Fibroblast of pulmonary artery (primary cell): ENCODE results near the gene ABI3BP.
A peak's percentile ranks its signal among the peaks of the same experiment; 100 is the strongest.

Experiments
- DNase-seq: peaks from one replicate; pipeline ENCODE4 v3.0.0-alpha.2; 2010; ENCODE audit warnings: low read depth
- H3K4me3 ChIP-seq: replicated peaks from 2 replicates; pipeline ENCODE4 v1.5.1; 2011; ENCODE audit warnings: low read depth, mild to moderate bottlenecking, control low read depth, low read length, moderate library complexity
- CTCF ChIP-seq: IDR thresholded peaks from 2 replicates; pipeline ENCODE4 v1.5.1; 2011; ENCODE audit warnings: mild to moderate bottlenecking, control low read depth, low read length, inconsistent platforms; ENCODE audit errors: missing control alignments

Gene ABI3BP

GRCh38 chr3:100988080-100988479 lies 5.1 kb downstream of the ABI3BP start:
- DNase-seq = no peak

GRCh38 chr3:100984308-100984707 lies 8.9 kb downstream of the ABI3BP start:
- no peak for TF ChIP-seq CTCF
- H3K4me3 ChIP-seq = no peak overlapping the region
- DNase-seq = no peak

More at GRCh38 chr3:100988080-100988479, 5.1 kb downstream of the ABI3BP start:
- no peak for TF ChIP-seq CTCF
- H3K4me3 ChIP-seq = no peak overlapping the region

- H3K4me3 ChIP-seq = no peak overlapping the region
- peak; percentile 59 for DNase-seq
- TF ChIP-seq CTCF = no peak
Observed at GRCh38 chr3:100982710-100983109, 10.5 kb downstream of the ABI3BP start.

- TF ChIP-seq CTCF = no peak
- no peak for DNase-seq
- no peak overlapping the region for H3K4me3 ChIP-seq
Observed at GRCh38 chr3:100981164-100981911, 11.9 kb downstream of the ABI3BP start.

- no peak overlapping the region for H3K4me3 ChIP-seq
- no peak for DNase-seq
- TF ChIP-seq CTCF = no peak
Observed at GRCh38 chr3:100978011-100978659, 15.1 kb downstream of the ABI3BP start.

- DNase-seq = no peak
- no peak overlapping the region for H3K4me3 ChIP-seq
- TF ChIP-seq CTCF = no peak
Observed at GRCh38 chr3:100976611-100977010, 16.6 kb downstream of the ABI3BP start.
